ENCODE measurements around the gene FBXW8.

DNA sequence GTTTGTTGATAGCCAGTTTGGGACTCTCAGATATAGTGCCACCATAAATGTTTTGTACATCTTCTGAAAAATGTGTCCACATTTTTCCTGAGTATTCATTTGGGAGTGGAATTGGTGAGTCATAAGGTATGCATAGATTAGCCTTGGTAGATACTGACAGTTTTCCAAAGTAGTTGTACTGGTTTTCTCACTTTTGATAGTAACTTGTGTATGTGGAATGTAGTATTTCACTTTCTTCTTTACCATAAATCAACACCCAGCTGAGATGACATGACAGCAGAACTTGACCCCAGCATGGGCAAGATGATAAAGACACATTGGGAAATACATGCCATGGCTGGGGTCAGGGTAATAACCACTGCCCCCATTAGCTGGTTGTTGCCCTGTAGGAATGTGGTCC, 5.4 kb downstream of the FBXW8 start:
- TF ChIP-seq CTCF (IDR thresholded peaks at IDR 0.05 in 4 of 5, conservative IDR thresholded peaks at IDR 0.05 in 1 of 5) = no peak
- no peak for TF ChIP-seq POLR2A (IDR thresholded peaks at IDR 0.05)
